A549 (cell line): Measurements from ENCODE around the gene ADAM12. TPM values are rescaled to one million over a fixed set of nuclear protein-coding genes. Genes with fewer than 3 reads are reported as not detected.

Experiments used
- ATAC-seq, 2 experiments: fragments of 200-7000 bp in 1 of 2; fragments of >200 bp in 1 of 2; cut with Nextera tagmentation in 1 of 2; cut with Tn5 transposase in 1 of 2; 3 replicates each; pipeline versions ENCODE4 v1.8.0 to v1.9.1; 2018 to 2020; ENCODE audit warnings: mild to moderate bottlenecking in 1 of 2, moderate library complexity in 1 of 2
- CTCF ChIA-PET: fragments of 300-600 bp; sonication (Branson Sonifier 250); formaldehyde crosslinking; extraction: SDS; loops from one replicate; lab custom pipeline; 2021; ENCODE audit warnings: antibody characterized with exemption, inconsistent platforms; lab: Yijun Ruan, JAX
- POLR2A ChIA-PET: fragments of 350-600 bp; formaldehyde crosslinking; extraction: SDS; loops from one replicate; lab custom pipeline; 2021; ENCODE audit warnings: antibody characterized with exemption, inconsistent platforms; lab: Yijun Ruan, JAX
- DNase-seq, 2 experiments: peaks; one replicate each; pipeline versions ENCODE4 v3.0.0 to v3.0.0-alpha.2; 2011 to 2016; ENCODE audit warnings: low read depth in 1 of 2, low spot score in 1 of 2
- FAIRE-seq: peaks from 2 replicates; lab custom pipeline; 2011; peaks lifted over from hg19 to GRCh38; lab: Jason Lieb, UNC
- H3K27ac ChIP-seq, 2 experiments: fragments of >200 bp; sonication (Bioruptor Twin); formaldehyde crosslinking; 3 replicates each; pipeline ENCODE4 v1.5.1; 2016 to 2017
- H3K4me1 ChIP-seq: fragments of >200 bp; sonication (Bioruptor Twin); formaldehyde crosslinking; 3 replicates; pipeline ENCODE4 v1.6.1; 2016
- H3K4me2 ChIP-seq: fragments of >200 bp; sonication (Bioruptor Twin); formaldehyde crosslinking; 3 replicates; pipeline ENCODE4 v1.6.1; 2016
- H3K4me3 ChIP-seq: fragments of >200 bp; sonication (Bioruptor Twin); formaldehyde crosslinking; 3 replicates; pipeline ENCODE4 v1.5.1; 2016
- H3K9me3 ChIP-seq: fragments of >200 bp; sonication (Bioruptor Twin); formaldehyde crosslinking; 3 replicates; pipeline ENCODE4 v1.6.1; 2016
- BHLHE40 ChIP-seq: IDR thresholded peaks from 2 replicates; pipeline ENCODE4 v1.6.1; 2012; ENCODE audit warnings: low read depth, low read length, inconsistent platforms
- CHD2 ChIP-seq: fragments of 150-350 bp; IDR thresholded peaks from 2 replicates; pipeline ENCODE4 v1.6.1; 2014; ENCODE audit warnings: low read length; ENCODE audit not compliant: partially characterized antibody
- CHD4 ChIP-seq: fragments of 200-600 bp; sonication (generic); IDR thresholded peaks from 2 replicates; pipeline ENCODE4 v1.6.1; 2016; ENCODE audit warnings: antibody characterized with exemption, mild to moderate bottlenecking, borderline replicate concordance
- EHMT2 ChIP-seq: fragments of 200-600 bp; sonication (generic); IDR thresholded peaks from 2 replicates; pipeline ENCODE4 v1.6.1; 2016; ENCODE audit warnings: antibody characterized with exemption, low read depth, mild to moderate bottlenecking, moderate library complexity
- EP300 ChIP-seq, 2 experiments: fragments of >200 bp; sonication (Bioruptor Twin); formaldehyde crosslinking; IDR thresholded peaks; 2 replicates in 1 of 2; 3 replicates in 1 of 2; pipeline ENCODE4 v1.6.1; 2016 to 2017
- HOXB13 ChIP-seq: fragments of 250-450 bp; sonication (Bioruptor Pico); IDR thresholded peaks from 2 replicates; pipeline ENCODE4 v1.5.0; 2020; ENCODE audit warnings: low read depth, mild to moderate bottlenecking, moderate library complexity
- HOXB5 ChIP-seq: fragments of 250-450 bp; sonication (Bioruptor Pico); IDR thresholded peaks from 2 replicates; pipeline ENCODE4 v1.5.0; 2020; ENCODE audit warnings: mild to moderate bottlenecking, moderate library complexity
- JUN ChIP-seq, 2 experiments: fragments of >200 bp; sonication (Bioruptor Twin); formaldehyde crosslinking; IDR thresholded peaks; 2 replicates in 1 of 2; 3 replicates in 1 of 2; pipeline ENCODE4 v1.6.1; 2016 to 2017
- MAZ ChIP-seq: fragments of 150-350 bp; IDR thresholded peaks from 2 replicates; pipeline ENCODE4 v1.6.1; 2014; ENCODE audit warnings: antibody characterized with exemption, low read depth, low read length, borderline replicate concordance
- MYC ChIP-seq: IDR thresholded peaks from 2 replicates; pipeline ENCODE4 v1.6.1; 2012; ENCODE audit warnings: mild to moderate bottlenecking, inconsistent platforms, low read length, improper control_type of control experiment, borderline replicate concordance
- NR3C1 ChIP-seq: fragments of >200 bp; sonication (Bioruptor Twin); formaldehyde crosslinking; IDR thresholded peaks from 3 replicates; pipeline ENCODE4 v1.6.1; 2017
- PHF8 ChIP-seq: fragments of 200-600 bp; sonication (generic); IDR thresholded peaks from 2 replicates; pipeline ENCODE4 v1.6.1; 2016; ENCODE audit warnings: low read depth, mild to moderate bottlenecking, antibody characterized with exemption, moderate library complexity, borderline replicate concordance
- POLR2AphosphoS2 ChIP-seq: conservative IDR thresholded peaks from 2 replicates; pipeline ENCODE4 v1.6.1; 2012; ENCODE audit warnings: low read length, improper control_type of control experiment, inconsistent platforms
- RFX5 ChIP-seq: fragments of 450-650 bp; IDR thresholded peaks from 2 replicates; pipeline ENCODE4 v1.7.1; 2014; ENCODE audit warnings: antibody characterized with exemption, mild to moderate bottlenecking, moderate library complexity
- TP53 ChIP-seq: fragments of 250-450 bp; sonication (Bioruptor Pico); IDR thresholded peaks from 2 replicates; pipeline ENCODE4 v1.5.0; 2021; ENCODE audit warnings: mild to moderate bottlenecking, moderate library complexity
- ZNF302 ChIP-seq: fragments of 250-450 bp; sonication (Bioruptor Pico); IDR thresholded peaks from 2 replicates; pipeline ENCODE4 v1.9.0; 2021; ENCODE audit warnings: inconsistent platforms, mild to moderate bottlenecking, moderate library complexity
- ZSCAN20 ChIP-seq: fragments of 250-450 bp; sonication (Bioruptor Pico); IDR thresholded peaks from 2 replicates; pipeline ENCODE4 v1.8.0; 2022; ENCODE audit warnings: mild to moderate bottlenecking, moderate library complexity
- WGBS: methylation state at CpG from one replicate; pipeline ENCODE4 v1.1.6; 2017; ENCODE audit errors: missing lambda C conversion rate; 5-methylcytosine and 5-hydroxymethylcytosine counted together
- polyA plus RNA-seq, 4 experiments: library from polyadenylated mRNA; depleted of rRNA in 3 of 4; stranded (reverse); fragments of >200 nt; fragmentation: RNase III in 1 of 4; extraction: RNeasy Plus Mini Kit Qiagen cat#74134 plus additional on column Dnase treatment in 1 of 4; gene quantifications; 2 replicates in 3 of 4; 3 replicates in 1 of 4; pipeline ENCODE4 v1.2.3, GENCODE V29; 2011 to 2017
- TF ChIP-seq, protein P1 (sequence below): IDR thresholded peaks from 2 replicates; pipeline ENCODE4 v1.6.1; 2012
- TF ChIP-seq, protein P2 (sequence below): IDR thresholded peaks from 2 replicates; pipeline ENCODE4 v1.6.1; 2012
- TF ChIP-seq, protein P3 (sequence below): fragments of 450-650 bp; IDR thresholded peaks from 2 replicates; pipeline ENCODE4 v1.6.1; 2014; ENCODE audit warnings: antibody characterized with exemption
- TF ChIP-seq, protein P4 (sequence below): fragments of >200 bp; sonication (Bioruptor Twin); formaldehyde crosslinking; IDR thresholded peaks from 3 replicates; pipeline ENCODE4 v1.5.1; 2016
- TF ChIP-seq, protein P5 (sequence below): fragments of 250-450 bp; sonication (Bioruptor Pico); IDR thresholded peaks from 2 replicates; pipeline ENCODE4 v1.5.0; 2020; ENCODE audit warnings: low read depth, mild to moderate bottlenecking, moderate library complexity

ADAM12 gene
- polyA plus RNA-seq, 2 of the 4 experiments (the other 2 are of a cell fraction), result 1.6 to 4.8 TPM

DNA sequence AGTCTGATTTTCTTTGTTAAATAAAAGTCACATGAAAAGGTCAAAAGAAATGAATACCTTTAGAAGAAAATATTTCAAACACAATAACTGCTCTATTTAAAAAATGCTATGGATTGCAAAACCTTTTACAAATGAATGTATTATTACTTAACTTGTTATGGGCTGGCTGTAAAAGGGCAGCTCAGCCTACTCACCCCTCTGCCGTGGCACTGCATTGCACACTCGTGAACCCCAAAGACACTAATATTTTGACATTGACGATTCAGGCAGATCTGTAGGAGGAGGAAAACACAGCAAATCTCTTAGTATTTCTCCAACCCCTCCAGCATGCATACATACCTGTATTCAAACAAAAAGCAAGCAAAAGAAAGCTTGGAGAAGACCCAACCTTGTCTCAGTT is 342.4 kb downstream of the ADAM12 start:
- POLR2A ChIA-PET, result no interaction called here
- DNase-seq, result no peak
- Histone ChIP-seq H3K27ac (no peak overlapping the region), H3K4me2 (no peak overlapping the region), H3K4me1 (peaks cover 12% of the 10 kb centered on the region), H3K9me3 (no peaks in the 10 kb centered on the region), H3K4me3 (no peak overlapping the region)
- no peak for ATAC-seq
- FAIRE-seq, result no peak
- TF ChIP-seq, protein P1, sequence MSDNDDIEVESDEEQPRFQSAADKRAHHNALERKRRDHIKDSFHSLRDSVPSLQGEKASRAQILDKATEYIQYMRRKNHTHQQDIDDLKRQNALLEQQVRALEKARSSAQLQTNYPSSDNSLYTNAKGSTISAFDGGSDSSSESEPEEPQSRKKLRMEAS, result no peak
- TF ChIP-seq JUN (IDR thresholded peaks at IDR 0.05) (no peak), HOXB13 (no peak), EHMT2 (no peak), EP300 (IDR thresholded peaks at IDR 0.05) (no peak), POLR2AphosphoS2 (no peak), PHF8 (no peak), HOXB5 (CRISPR knock-in tag) (no peak), MAZ (no peak)
- TF ChIP-seq, protein P2, sequence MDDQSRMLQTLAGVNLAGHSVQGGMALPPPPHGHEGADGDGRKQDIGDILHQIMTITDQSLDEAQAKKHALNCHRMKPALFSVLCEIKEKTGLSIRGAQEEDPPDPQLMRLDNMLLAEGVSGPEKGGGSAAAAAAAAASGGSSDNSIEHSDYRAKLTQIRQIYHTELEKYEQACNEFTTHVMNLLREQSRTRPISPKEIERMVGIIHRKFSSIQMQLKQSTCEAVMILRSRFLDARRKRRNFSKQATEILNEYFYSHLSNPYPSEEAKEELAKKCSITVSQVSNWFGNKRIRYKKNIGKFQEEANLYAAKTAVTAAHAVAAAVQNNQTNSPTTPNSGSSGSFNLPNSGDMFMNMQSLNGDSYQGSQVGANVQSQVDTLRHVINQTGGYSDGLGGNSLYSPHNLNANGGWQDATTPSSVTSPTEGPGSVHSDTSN, result no peak
- CTCF ChIA-PET, result no interaction called here
- 78% methylated on average over 3 of the region's 3 CpGs for WGBS

DNA sequence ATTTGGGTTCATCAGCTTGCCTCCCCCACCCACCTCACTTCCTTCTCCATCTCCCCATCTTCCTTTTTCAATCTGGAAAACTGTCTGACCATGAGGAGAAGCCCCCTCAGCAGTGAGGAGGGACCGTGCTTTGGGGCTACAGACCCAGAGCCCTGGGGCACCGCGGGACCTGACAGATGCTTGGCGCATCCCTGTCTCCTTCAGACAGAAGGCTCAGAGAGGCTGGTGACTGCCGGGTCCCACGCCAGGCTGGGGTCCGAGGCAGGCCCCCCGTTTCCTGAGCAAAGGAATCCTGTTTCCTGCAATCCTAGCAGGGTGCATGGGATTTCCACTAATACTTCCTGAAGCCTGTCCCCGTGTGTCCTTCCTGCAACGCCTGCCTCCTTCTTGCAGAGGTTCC is 344.9 kb downstream of the ADAM12 start:
- ChIA-PET POLR2A (no interaction called here), CTCF (no interaction called here)
- DNase-seq (no peak), ATAC-seq (no peak), FAIRE-seq (no peak)
- H3K4me2 ChIP-seq, result no peak overlapping the region
- no peak overlapping the region for H3K27ac ChIP-seq
- H3K9me3 ChIP-seq, result no peaks in the 10 kb centered on the region
- no peak overlapping the region for H3K4me3 ChIP-seq
- no peak for TF ChIP-seq HOXB13
- no peak for TF ChIP-seq ZNF302 (CRISPR knock-in tag)
- no peak for TF ChIP-seq CHD4
- no peak for TF ChIP-seq MYC
- TF ChIP-seq, protein P3, sequence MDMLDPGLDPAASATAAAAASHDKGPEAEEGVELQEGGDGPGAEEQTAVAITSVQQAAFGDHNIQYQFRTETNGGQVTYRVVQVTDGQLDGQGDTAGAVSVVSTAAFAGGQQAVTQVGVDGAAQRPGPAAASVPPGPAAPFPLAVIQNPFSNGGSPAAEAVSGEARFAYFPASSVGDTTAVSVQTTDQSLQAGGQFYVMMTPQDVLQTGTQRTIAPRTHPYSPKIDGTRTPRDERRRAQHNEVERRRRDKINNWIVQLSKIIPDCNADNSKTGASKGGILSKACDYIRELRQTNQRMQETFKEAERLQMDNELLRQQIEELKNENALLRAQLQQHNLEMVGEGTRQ, result no peak
- TF ChIP-seq, protein P4, sequence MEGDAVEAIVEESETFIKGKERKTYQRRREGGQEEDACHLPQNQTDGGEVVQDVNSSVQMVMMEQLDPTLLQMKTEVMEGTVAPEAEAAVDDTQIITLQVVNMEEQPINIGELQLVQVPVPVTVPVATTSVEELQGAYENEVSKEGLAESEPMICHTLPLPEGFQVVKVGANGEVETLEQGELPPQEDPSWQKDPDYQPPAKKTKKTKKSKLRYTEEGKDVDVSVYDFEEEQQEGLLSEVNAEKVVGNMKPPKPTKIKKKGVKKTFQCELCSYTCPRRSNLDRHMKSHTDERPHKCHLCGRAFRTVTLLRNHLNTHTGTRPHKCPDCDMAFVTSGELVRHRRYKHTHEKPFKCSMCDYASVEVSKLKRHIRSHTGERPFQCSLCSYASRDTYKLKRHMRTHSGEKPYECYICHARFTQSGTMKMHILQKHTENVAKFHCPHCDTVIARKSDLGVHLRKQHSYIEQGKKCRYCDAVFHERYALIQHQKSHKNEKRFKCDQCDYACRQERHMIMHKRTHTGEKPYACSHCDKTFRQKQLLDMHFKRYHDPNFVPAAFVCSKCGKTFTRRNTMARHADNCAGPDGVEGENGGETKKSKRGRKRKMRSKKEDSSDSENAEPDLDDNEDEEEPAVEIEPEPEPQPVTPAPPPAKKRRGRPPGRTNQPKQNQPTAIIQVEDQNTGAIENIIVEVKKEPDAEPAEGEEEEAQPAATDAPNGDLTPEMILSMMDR, result no peak
- TF ChIP-seq CHD2, result no peak
- TF ChIP-seq, protein P5, sequence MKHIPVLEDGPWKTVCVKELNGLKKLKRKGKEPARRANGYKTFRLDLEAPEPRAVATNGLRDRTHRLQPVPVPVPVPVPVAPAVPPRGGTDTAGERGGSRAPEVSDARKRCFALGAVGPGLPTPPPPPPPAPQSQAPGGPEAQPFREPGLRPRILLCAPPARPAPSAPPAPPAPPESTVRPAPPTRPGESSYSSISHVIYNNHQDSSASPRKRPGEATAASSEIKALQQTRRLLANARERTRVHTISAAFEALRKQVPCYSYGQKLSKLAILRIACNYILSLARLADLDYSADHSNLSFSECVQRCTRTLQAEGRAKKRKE (CRISPR knock-in tag), result no peak
- TF ChIP-seq RFX5, result no peak
- no peak for TF ChIP-seq TP53 (CRISPR knock-in tag)
- no peak for TF ChIP-seq NR3C1
- no peak for TF ChIP-seq ZSCAN20 (CRISPR knock-in tag)
- no peak for TF ChIP-seq BHLHE40
- WGBS, result 73% methylated on average over 10 of the region's 10 CpGs
- H3K4me1 ChIP-seq, result peaks cover 12% of the 10 kb centered on the region
